ENCODE data around the gene RUNX3. TPM values are rescaled to one million over a fixed set of nuclear protein-coding genes. Genes with fewer than 3 reads are reported as not detected.

RUNX3 gene
- total and polyA plus RNA-seq, 2 donors (not counting 3 experiments of a cell fraction or from before 2014, with no cell fraction given): not detected

DNA sequence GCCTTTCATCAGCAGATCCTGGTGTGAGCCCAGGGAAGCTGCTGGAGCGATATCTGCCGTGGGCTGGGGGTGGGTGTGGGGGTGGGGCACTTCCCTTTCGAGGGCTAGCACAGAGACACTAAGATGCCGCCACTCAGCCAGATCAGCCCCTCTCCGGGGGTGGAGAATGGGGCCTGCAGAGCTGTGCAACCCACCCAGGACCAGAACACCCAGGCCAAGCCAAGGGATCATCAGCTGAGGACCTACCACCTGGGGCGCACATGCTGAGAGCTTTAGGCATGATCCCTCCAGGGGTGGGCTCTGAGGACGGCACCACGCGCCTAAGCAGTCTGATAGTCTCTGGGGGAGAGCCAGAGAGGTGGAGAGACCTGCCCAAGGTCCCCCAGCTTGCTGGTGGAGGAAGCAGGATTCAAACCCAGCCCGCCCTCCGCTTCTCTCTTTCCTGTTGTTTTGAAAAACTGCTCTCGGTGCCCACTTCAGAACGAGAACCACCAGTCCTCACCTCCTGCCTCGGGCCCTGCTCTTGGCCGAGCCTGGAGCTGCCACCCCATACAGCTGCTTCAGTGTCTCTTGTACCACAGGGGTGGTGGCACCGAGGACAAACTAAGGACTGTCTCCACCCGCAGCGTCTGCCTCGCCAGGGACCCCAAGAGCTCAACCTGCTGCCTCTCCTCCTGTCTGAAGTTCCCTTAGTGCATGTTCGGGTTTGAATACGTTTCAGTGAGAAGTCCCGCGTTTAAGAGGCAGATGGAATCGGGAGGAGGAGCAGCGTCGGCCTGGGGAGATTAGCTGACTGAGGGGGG is 39.7 kb upstream of the RUNX3 start:
- Histone ChIP-seq H3K9ac (replicated peaks; ENCODE audit: extremely low read depth, insufficient read depth, low read length) (no peak overlapping the region), H3K27ac (ENCODE audit: insufficient read depth, low read depth, low read length) (no peak overlapping the region), H4K20me1 (replicated peaks; ENCODE audit: control insufficient read depth, extremely low read depth, insufficient read depth, low read length) (no peaks in the 10 kb centered on the region), H2AFZ (ENCODE audit: low read depth, low read length) (no peak overlapping the region), H3K79me2 (ENCODE audit: control insufficient read depth, insufficient read depth, low read length) (no peaks in the 10 kb centered on the region), H3K4me1 (ENCODE audit: control insufficient read depth, extremely low read depth, insufficient read depth, low read length) (no peaks in the 10 kb centered on the region), H3K27me3 (ENCODE audit: control insufficient read depth in 2 of 2, insufficient read depth in 2 of 2, low read length in 2 of 2) (peaks cover 2 to 4% of the 10 kb centered on the region in 2 experiments), H3K9me1 (replicated peaks; ENCODE audit: control insufficient read depth, extremely low read depth, insufficient read depth, low read length) (no peaks in the 10 kb centered on the region), H3K36me3 (ENCODE audit: control insufficient read depth in 2 of 2, extremely low read depth in 1 of 2, insufficient read depth in 2 of 2, low read length in 2 of 2) (no peaks in the 10 kb centered on the region), H3K9me3 (replicated peaks; ENCODE audit: control insufficient read depth, insufficient read depth, low read length) (no peaks in the 10 kb centered on the region), H3K4me3 (replicated peaks in 1 of 3; ENCODE audit: insufficient read depth in 1 of 3, low read depth in 1 of 3, low read length in 3 of 3) (no peak overlapping the region), H3K4me2 (ENCODE audit: insufficient read depth, low read length) (no peak overlapping the region)
- intact Hi-C loops (cut with micrococcal nuclease): no loop called here
- ChIA-PET CTCF (interaction anchor here (0.6 to 1.2 kb wide), 2 partner anchors 37 to 155 kb away, joined by 3 read pairs; no protein-coding TSS in a partner anchor), POLR2A (no interaction called here)
- no peak for DNase-seq (ENCODE audit: low read depth, low spot score)
- TF ChIP-seq FOS (IDR thresholded peaks at IDR 0.05; ENCODE audit: borderline replicate concordance, insufficient read depth, low read length) (no peak), MYC (IDR thresholded peaks at IDR 0.05; ENCODE audit: low read depth, low read length) (no peak), JUN (IDR thresholded peaks at IDR 0.05; ENCODE audit: borderline replicate concordance, insufficient read depth, insufficient read length, low read depth) (no peak), POLR2AphosphoS5 (IDR thresholded peaks at IDR 0.05; ENCODE audit: insufficient read depth, low read depth, low read length) (no peak), POLR2A (IDR thresholded peaks at IDR 0.05; ENCODE audit: low read depth, low read length) (no peak), EZH2 (IDR thresholded peaks at IDR 0.05; ENCODE audit: borderline replicate concordance, low read depth, low read length, severe bottlenecking) (no peak), GATA2 (IDR thresholded peaks at IDR 0.05; ENCODE audit: insufficient read depth, insufficient read length, low read depth, low read length) (no peak)
- TF ChIP-seq, protein P1, sequence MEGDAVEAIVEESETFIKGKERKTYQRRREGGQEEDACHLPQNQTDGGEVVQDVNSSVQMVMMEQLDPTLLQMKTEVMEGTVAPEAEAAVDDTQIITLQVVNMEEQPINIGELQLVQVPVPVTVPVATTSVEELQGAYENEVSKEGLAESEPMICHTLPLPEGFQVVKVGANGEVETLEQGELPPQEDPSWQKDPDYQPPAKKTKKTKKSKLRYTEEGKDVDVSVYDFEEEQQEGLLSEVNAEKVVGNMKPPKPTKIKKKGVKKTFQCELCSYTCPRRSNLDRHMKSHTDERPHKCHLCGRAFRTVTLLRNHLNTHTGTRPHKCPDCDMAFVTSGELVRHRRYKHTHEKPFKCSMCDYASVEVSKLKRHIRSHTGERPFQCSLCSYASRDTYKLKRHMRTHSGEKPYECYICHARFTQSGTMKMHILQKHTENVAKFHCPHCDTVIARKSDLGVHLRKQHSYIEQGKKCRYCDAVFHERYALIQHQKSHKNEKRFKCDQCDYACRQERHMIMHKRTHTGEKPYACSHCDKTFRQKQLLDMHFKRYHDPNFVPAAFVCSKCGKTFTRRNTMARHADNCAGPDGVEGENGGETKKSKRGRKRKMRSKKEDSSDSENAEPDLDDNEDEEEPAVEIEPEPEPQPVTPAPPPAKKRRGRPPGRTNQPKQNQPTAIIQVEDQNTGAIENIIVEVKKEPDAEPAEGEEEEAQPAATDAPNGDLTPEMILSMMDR (IDR thresholded peaks at IDR 0.05; ENCODE audit: extremely low read depth in 1 of 2, insufficient read depth in 1 of 2, low read depth in 1 of 2, low read length in 2 of 2): no peak
- TF ChIP-seq, protein P2, sequence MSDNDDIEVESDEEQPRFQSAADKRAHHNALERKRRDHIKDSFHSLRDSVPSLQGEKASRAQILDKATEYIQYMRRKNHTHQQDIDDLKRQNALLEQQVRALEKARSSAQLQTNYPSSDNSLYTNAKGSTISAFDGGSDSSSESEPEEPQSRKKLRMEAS (IDR thresholded peaks at IDR 0.05; ENCODE audit: insufficient read depth, insufficient read length): no peak
- no TSS peak for BruUV-seq (replicated peaks)
- FAIRE-seq: no peak
- dilution Hi-C loops (cut with MboI; ENCODE audit: extremely low pct_ligation_motif_present, low sequenced_read_pairs): no loop called here
